Activated T-helper 1 cell treated with Interleukin-2 at 50 U/mL for 16 hours (primary cell): ENCODE results near the gene CLEC18C.
"Not testable (repeated sequence)": the region's sequence is repeated elsewhere in the genome, so short reads cannot be mapped to it uniquely, and the experiment has no call there.

Source experiments
- DNase-seq: peaks from one replicate; pipeline ENCODE4 v3.0.0-alpha.2; 2020; ENCODE audit warnings: low read depth

CLEC18C gene

GRCh38 chr16:70173212-70173837, at the start of gene CLEC18C:
TSS of gene CLEC18C (plus strand) at chr16:70173787. CDS start at chr16:70174279, 492 bp downstream.
- DNase-seq = not testable (repeated sequence)

- not testable (repeated sequence) for DNase-seq
Observed at GRCh38 chr16:70123822-70124221, 49.8 kb upstream of the CLEC18C start.

DNA sequence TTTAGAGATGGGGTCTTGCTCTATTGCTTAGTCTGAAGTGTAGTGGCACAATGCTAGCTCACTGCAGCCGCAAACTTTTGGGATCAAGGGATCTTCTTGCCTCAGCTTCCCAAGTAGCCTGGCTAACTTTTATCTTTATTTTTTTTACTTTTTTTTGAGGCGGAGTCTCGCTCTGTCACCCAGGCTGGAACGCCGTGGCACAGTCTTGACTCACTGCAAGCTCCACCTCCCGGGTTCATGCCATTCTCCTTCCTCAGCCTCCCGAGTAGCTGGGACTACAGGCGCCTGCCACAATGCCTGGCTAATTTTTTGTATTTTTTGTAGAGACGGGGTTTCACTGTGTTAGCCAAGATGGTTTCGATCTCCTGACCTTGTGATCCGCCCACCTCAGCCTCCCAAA, 47.4 kb upstream of the CLEC18C start:
- not testable (repeated sequence) for DNase-seq

DNA sequence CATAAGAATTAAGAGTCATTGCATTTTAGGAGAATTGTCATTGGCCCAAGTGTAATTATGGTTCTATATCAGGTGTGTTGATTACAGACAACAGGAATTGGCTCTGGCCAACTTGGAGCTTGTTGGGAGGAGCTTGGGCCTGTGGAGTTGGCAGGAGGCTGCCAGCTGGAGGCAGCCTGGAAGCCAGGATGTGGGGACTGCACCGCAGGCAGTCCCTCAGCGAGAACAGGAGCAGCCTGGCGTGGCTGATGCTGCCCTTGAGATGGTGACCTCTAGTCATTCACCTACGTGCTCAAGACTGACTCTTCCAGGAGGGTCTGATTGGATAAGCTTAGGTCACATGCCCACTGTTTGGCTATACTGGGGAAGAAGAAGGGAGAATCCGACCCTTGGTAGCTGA, 45.9 kb upstream of the CLEC18C start:
- not testable (repeated sequence) for DNase-seq

DNA sequence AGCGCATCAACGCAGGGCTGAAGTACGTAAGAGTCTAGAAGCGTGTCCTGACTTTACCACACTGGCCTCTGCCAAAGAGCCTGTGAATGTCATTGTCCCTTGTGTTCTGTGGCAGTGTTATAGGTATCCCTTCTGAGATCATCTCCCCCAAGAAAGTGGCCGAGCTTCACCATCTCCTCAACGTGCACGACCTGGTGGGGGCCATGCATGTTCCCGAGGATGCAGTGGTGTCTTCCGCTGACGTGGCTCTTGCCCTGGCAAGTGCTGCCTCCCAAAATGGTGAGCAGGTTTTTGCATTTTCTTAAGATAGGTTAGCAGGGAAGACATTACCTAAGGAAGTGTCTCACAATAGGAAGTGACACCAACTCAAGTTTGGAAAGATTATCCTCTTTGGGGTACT, 44.7 kb upstream of the CLEC18C start:
- DNase-seq = not testable (repeated sequence)

DNA sequence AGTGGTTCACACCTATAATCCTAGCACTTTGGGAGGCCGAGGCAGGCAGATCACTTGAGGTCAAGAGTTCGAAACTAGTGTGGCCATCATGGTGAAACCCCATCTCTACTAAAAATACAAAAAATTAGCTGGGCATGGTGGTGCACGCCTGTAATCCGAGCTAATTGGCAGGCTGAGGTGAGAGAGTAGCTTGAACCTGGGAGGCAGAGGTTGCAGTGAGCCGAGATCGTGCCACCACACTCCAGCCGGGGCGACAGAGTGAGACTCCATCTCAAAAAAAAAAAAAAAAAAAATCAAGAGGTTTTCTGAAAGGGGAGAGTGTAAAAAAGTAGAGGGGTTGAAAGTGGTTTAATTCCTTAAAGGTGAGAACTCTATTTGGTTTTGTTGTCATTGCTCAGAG, 37.8 kb upstream of the CLEC18C start:
- not testable (repeated sequence) for DNase-seq

DNA sequence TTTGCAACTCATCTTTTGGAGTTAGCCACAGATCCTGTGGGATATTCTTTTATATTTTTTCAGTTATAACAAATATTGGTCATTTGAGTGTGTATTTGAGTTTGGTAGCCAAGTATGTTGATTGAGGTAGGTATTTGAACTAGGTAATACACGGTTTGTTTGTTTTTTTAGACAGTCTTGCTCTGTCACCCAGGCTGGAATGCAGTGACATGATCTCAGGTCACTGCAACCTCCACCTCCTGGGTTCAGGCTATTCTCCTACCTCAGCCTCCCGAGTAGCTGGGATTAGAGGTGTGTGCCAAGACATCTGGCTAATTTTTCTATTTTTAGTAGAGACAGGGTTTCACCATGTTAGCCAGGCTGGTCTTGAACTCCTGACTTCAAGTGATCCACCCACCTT, 37.0 kb upstream of the CLEC18C start:
- not testable (repeated sequence) for DNase-seq

- not testable (repeated sequence) for DNase-seq
Observed at GRCh38 chr16:70142739-70143138, 30.8 kb upstream of the CLEC18C start.

DNA sequence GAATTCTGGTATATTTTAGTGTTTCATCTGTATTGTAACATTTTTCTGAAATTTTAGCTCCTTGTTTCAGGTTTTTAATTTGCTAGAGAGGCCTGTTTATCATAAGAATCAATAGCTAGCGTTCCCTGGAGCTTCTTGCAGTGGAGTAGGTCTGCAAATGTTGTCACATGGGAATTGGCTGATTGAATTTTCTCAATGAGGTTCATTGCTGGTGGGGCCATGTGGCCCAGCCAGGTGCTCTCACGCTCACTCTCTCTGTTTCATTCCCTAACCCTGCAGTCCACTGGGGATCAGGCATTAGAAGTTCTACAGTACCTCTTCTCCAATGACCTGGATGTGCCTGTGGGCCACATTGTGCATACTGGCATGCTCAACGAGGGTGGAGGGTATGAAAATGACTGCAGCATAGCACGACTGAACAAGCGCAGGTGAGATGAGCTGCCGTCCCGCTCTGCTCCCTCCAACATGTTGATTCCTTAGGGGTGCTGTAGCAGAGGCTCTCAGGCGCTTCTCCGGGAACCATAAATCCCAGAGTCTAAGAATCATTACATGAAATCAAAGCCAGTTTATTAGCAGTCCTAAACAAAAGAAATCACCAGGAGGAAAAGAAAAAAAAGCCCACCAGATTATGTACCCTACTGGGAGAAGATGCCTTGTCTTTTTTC, 30.2 kb upstream of the CLEC18C start:
- DNase-seq = not testable (repeated sequence)

- not testable (repeated sequence) for DNase-seq
Observed at GRCh38 chr16:70147853-70148252, 25.7 kb upstream of the CLEC18C start.

DNA sequence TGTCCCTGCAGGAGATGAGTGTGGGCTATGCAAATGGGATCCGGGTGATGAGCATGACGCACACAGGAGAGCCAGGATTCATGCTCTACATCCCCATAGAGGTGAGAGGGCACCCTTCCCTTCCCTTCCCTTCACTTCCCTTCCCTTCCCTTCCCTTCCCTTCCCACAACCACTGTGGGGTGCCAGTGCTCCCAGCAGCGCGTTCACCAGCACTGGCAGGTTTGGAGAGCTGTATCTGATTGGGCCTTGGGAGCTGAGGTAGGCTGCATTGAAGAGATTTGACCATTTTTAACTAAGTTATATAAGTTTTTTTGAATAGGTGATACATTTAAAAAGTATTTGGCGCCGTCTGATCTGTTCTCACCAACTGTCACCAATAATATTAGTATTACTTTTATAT, 25.1 kb upstream of the CLEC18C start:
- not testable (repeated sequence) for DNase-seq

GRCh38 chr16:70149296-70149695, 24.3 kb upstream of the CLEC18C start:
- DNase-seq = not testable (repeated sequence)

DNA sequence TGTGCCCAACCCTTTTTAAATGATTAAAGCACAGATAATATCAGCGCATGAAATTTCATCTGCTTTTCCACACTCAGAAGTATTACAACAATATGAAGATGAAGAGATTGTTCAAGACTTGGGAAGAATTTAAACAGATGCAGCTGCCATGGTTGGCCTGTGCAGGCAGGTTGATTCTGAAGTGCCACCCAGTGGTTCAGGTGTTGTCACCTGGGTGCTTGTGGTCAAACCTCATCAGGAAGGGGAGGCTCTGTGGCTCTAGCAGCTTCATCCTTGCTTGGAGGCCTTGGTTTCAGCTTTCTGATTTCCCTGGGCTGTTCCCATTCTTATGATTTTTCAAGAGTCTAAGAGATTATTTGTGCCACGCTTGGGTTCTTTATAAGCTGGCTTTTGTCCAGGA, 22.2 kb upstream of the CLEC18C start:
- no peak for DNase-seq

DNA sequence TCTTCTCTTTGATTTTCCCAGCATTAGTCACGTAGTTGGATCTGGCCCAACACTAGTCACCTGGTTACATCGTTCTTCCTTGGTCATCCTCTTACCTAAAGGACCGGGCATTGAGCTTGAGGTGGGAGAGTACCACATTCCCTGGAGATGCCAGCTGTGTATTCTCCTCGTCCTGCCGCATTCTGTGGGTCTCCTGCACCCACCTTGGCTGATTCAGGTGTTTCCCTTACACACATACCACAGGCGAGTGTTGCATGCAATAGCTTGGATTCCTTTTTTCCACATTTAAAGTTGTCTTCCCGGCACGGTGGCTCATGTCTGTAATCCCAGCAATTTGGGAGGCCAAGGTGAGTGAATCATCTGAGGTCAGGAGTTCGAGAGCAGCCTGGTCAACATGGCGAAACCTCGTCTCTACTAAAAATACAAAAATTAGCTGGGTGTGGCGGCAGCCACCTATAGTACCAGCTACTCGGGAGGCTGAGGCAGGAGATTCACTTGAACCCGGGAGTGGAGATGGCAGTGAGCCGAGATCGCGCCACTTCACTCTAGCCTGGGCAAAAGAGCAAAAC, 21.6 kb upstream of the CLEC18C start:
- DNase-seq = no peak

GRCh38 chr16:70152578-70153302, 20.8 kb upstream of the CLEC18C start:
- no peak for DNase-seq

DNA sequence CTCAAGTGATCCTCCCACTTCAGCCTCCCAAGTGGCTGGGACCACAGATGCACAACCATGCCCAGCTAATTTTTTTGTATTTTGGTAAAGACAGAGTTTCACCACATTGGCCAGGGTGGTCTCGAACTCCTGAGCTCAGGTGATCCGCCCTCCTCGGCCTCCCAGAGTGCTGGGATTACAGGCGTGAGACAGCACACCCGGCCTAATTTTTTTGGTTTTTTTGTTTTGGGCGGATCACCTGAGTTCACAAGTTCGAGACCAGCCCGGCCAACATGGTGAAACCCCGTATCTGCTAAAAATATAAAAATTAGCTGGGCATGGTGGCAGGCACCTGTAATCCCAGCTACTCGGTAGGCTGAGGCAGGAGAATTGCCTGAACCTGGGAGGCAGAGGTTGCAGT, 18.9 kb upstream of the CLEC18C start:
- not testable (repeated sequence) for DNase-seq

DNA sequence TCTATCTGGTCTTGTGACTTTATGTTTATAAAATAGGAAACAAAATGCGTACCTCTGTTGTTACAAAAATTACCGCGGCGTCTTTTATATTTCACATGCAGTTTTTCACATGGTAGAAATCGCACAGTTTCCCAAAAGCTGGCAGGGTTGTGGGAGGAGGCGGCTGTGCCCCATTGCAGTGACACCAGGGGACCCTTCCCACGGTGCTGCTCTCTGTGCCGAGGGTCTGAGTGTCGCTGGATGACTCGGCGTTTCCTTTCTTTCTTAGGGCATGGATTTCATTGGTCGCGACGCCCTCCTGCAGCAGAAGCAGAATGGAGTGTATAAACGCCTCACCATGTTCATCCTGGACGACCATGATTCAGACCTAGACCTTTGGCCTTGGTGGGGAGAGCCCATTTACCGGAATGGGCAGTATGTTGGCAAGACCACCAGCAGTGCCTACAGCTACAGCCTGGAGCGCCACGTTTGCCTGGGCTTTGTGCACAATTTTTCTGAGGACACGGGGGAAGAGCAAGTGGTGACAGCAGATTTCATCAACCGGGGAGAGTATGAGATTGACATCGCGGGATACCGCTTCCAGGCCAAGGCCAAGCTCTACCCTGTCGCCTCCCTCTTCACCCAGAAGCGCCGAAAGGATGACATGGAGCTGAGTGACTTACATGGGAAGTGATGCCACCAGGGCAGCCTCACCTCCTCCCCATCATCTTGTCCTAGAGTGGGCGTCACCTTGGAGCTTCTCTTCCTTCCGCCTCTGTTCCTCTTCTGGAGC, 17.2 kb upstream of the CLEC18C start:
- no peak for DNase-seq

DNA sequence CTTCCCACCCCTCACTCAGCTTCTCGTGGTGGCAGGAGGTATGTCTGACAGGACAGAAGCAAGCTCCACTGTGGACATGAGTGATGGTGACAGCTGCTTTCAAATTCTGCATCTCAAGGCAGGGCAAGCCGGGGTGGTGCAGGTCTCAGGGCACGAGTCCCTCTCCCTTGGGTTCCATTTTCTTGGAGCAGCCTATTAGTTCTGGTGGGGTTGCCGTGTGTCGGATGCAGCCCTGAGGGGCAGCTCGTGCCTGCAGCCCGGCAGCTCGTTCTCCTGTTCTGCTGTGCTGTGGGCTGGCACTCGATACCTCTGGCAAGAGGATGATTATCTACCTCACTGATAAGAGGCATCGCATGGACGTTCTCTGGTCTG, 16.5 kb upstream of the CLEC18C start:
- no peak for DNase-seq

DNA sequence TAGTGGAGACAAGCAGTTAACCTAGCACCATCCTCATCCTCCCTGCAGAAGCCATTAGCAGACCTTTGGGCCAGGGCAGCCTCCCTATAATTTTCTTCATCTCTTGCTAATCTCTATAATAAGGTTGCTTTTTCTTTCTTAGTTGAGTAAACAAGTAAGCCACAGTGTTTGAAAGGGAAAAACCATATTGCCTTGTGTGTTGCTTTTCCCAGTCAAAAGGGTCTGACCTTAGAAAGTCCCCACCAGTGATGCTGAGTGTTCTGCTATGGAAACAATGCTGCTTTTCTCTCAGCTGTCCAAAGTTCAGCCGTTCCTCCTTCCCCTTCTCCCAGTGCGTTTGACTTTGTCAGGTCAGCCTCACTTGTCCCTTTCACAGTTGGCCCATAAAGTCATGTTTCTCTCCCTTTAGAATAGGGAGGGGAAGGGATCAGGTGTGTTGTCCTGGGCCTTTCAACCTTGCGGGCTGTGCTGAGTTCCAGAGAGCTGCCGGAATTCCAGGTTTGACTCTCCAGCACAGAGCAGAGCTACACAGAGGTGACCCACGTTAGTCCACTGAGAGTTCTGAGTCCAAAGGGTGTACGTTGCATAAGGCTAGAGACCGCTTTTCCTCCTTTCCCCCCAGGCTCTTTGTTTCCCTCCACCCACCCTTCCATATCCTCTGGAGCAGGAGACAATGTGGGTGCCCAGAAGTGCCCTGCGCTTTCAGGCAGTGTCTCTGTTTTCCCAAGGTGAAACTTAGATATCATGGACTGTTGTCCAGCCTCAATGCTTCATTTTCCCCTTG, 15.9 kb upstream of the CLEC18C start:
- DNase-seq = no peak

- DNase-seq = no peak
Observed at GRCh38 chr16:70158261-70158939, 15.2 kb upstream of the CLEC18C start.
